ENCODE results near the gene VTI1B. TPM values are rescaled to one million over a fixed set of nuclear protein-coding genes. Genes with fewer than 3 reads are reported as not detected.

Gene VTI1B
- total and polyA plus RNA-seq, 8 donors: 40.9 to 73.3 (median 51.4) TPM

DNA sequence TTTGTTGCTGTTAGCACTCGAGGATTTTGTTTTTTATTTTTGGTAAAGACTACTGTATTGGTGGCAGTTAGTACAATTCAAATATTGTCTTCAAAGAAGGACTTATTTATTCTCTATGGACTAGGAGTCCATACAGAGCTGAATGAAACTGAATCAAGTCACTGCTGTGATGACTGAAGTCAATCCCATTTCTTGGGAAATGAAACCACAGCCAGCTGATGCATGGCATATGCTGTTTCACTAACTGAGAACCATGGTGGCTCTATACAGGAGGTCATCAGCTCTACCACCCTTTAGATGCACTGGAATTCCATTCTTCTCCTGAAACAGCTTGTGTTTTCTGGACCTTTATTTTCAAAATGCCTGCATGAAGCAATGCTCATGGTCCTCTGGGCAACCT lies 22.2 kb downstream of the VTI1B start:
- intact Hi-C loops (cut with DNase I): no loop called here
- DNase-seq (no peak), FAIRE-seq (no peak), ATAC-seq (no peak)
- Histone ChIP-seq H3K9me3 (no peaks in the 10 kb centered on the region), H3K4me3 (no peak overlapping the region), H3K36me3 (peaks cover 0 to 63% (median 28%) of the 10 kb centered on the region in 3 donors), H3K4me1 (no peaks in the 10 kb centered on the region), H3K27ac (no peak overlapping the region), H3K27me3 (no peaks in the 10 kb centered on the region)
- TF ChIP-seq CTCF (IDR thresholded peaks at IDR 0.05): no peak
- WGBS, 2 donors: 77 to 78% methylated on average over 1 of the region's 1 CpG

DNA sequence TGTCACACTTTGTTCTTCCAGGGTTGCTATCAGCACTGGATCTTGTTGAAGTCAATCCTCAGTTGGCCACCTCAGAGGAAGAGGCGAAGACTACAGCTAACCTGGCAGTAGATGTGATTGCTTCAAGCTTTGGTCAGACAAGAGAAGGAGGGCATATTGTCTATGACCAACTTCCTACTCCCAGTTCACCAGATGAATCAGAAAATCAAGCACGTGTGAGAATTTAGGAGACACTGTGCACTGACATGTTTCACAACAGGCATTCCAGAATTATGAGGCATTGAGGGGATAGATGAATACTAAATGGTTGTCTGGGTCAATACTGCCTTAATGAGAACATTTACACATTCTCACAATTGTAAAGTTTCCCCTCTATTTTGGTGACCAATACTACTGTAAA lies 23.7 kb downstream of the VTI1B start:
- ATAC-seq (no peak), FAIRE-seq (no peak), DNase-seq (no peak)
- 77 to 81% methylated on average over 2 of the region's 2 CpGs for WGBS, 2 donors
- Histone ChIP-seq H3K27me3 (no peaks in the 10 kb centered on the region), H3K27ac (no peak overlapping the region), H3K4me1 (no peaks in the 10 kb centered on the region), H3K9me3 (no peaks in the 10 kb centered on the region), H3K36me3 (peaks cover 0 to 51% (median 22%) of the 10 kb centered on the region in 3 donors), H3K4me3 (no peak overlapping the region)
- no peak for TF ChIP-seq CTCF (IDR thresholded peaks at IDR 0.05)
- intact Hi-C loops (cut with DNase I): no loop called here

GRCh38 chr14:67650151-67650550 lies 24.3 kb downstream of the VTI1B start:
- no peaks in the 10 kb centered on the region for H3K27me3 ChIP-seq
- peaks cover 0 to 45% (median 22%) of the 10 kb centered on the region in 3 donors for H3K36me3 ChIP-seq
- intact Hi-C loops (cut with DNase I): no loop called here
- H3K9me3 ChIP-seq: no peaks in the 10 kb centered on the region
- 81 to 88% methylated on average over 1 of the region's 1 CpG for WGBS, 2 donors
- peaks cover 0 to under 1% (median 0%) of the 10 kb centered on the region in 3 donors for H3K4me1 ChIP-seq
- no peak overlapping the region for H3K4me3 ChIP-seq
- ATAC-seq (no peak), DNase-seq (no peak), FAIRE-seq (no peak)
- TF ChIP-seq CTCF (IDR thresholded peaks at IDR 0.05): no peak
- no peak overlapping the region for H3K27ac ChIP-seq

DNA sequence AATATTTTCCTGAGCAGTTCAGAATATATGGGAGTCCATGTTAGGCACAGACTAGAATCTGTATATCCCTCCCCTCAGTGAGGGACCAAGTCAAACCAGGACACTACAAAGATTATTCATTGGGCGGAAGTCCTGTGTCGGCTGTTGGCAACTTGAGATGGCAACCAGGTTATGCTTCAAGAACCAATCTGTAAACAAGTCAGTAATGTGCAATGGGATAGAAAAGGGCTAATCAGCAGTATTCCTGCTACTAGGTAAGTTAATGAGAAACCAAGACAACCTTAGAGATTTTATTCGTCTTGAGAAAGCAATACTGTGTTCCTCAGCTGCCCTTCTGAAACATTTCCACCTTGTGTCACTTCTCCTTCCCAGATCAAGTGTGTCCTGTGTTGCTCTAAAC lies 28.3 kb downstream of the VTI1B start:
- intact Hi-C loops (cut with DNase I): no loop called here
- WGBS, 2 donors: 71 to 74% methylated on average over 3 of the region's 3 CpGs
- no peak for ATAC-seq
- no peak for FAIRE-seq
- no peak for DNase-seq
- Histone ChIP-seq H3K27ac (no peak overlapping the region), H3K4me1 (peaks cover 0 to 9% (median 0%) of the 10 kb centered on the region in 3 donors), H3K4me3 (no peak overlapping the region), H3K9me3 (no peaks in the 10 kb centered on the region), H3K27me3 (no peaks in the 10 kb centered on the region), H3K36me3 (peaks cover 0 to 21% (median 7%) of the 10 kb centered on the region in 3 donors)
- TF ChIP-seq CTCF (IDR thresholded peaks at IDR 0.05): no peak

GRCh38 chr14:67645414-67645813 lies 29.0 kb downstream of the VTI1B start:
- Histone ChIP-seq H3K27ac (no peak overlapping the region), H3K4me1 (peaks cover 0 to 9% (median 0%) of the 10 kb centered on the region in 3 donors), H3K36me3 (peaks cover 0 to 13% (median 3%) of the 10 kb centered on the region in 3 donors), H3K27me3 (no peaks in the 10 kb centered on the region), H3K9me3 (no peaks in the 10 kb centered on the region), H3K4me3 (no peak overlapping the region)
- DNase-seq (peak in 2 of 6 donors; percentile 19 to 35), FAIRE-seq (no peak), ATAC-seq (peak; percentile 67 to 83 (median 74))
- TF ChIP-seq CTCF (IDR thresholded peaks at IDR 0.05): no peak
- 25 to 40% methylated on average over 5 of the region's 5 CpGs for WGBS, 2 donors
- intact Hi-C loops (cut with DNase I): no loop called here

Data from pancreas (tissue), 10 donors.